Rectal smooth muscle tissue (tissue), 1 donor: Measurements from ENCODE around the gene MSH2.
"Not testable (repeated sequence)": the region's sequence is repeated elsewhere in the genome, so short reads cannot be mapped to it uniquely, and the experiment has no call there.

Source experiments
- H3K27ac ChIP-seq: one replicate; pipeline ENCODE4 v1.7.0; 2013; ENCODE audit warnings: low read depth, low read length, inconsistent platforms
- H3K27me3 ChIP-seq: one replicate; pipeline ENCODE4 v1.7.0; 2013; ENCODE audit warnings: low read length; ENCODE audit not compliant: control insufficient read depth, insufficient read depth
- H3K36me3 ChIP-seq: one replicate; pipeline ENCODE4 v1.7.0; 2013; ENCODE audit warnings: low read length; ENCODE audit not compliant: control insufficient read depth, insufficient read depth
- H3K4me1 ChIP-seq: one replicate; pipeline ENCODE4 v1.7.0; 2013; ENCODE audit warnings: low read length; ENCODE audit not compliant: control insufficient read depth, insufficient read depth
- H3K4me3 ChIP-seq: one replicate; pipeline ENCODE4 v1.7.0; 2013; ENCODE audit warnings: low read length
- H3K9ac ChIP-seq: one replicate; pipeline ENCODE4 v1.7.0; 2013; ENCODE audit warnings: low read length

The MSH2 gene

GRCh38 chr2:47420683-47421082 is 17.7 kb downstream of the MSH2 start:
- not testable (repeated sequence) for H3K9ac ChIP-seq, H3K27me3 ChIP-seq, H3K4me3 ChIP-seq, H3K36me3 ChIP-seq, H3K27ac ChIP-seq, H3K4me1 ChIP-seq

- peaks cover 3% of the 10 kb centered on the region for H3K36me3 ChIP-seq
- no peak overlapping the region for H3K4me3 ChIP-seq
- no peaks in the 10 kb centered on the region for H3K27me3 ChIP-seq
- no peak overlapping the region for H3K9ac ChIP-seq
- no peaks in the 10 kb centered on the region for H3K4me1 ChIP-seq
- no peak overlapping the region for H3K27ac ChIP-seq
Measured at GRCh38 chr2:47422016-47422415, 19.1 kb downstream of the MSH2 start.

- Histone ChIP-seq H3K27me3 (no peaks in the 10 kb centered on the region), H3K4me3 (no peak overlapping the region), H3K27ac (no peak overlapping the region), H3K36me3 (peaks cover 3% of the 10 kb centered on the region), H3K9ac (no peak overlapping the region), H3K4me1 (no peaks in the 10 kb centered on the region)
Measured at GRCh38 chr2:47422560-47422959, 19.6 kb downstream of the MSH2 start.

GRCh38 chr2:47426786-47427185 is 23.8 kb downstream of the MSH2 start:
- H3K4me1 ChIP-seq = no peaks in the 10 kb centered on the region
- H3K27me3 ChIP-seq = no peaks in the 10 kb centered on the region
- no peak overlapping the region for H3K4me3 ChIP-seq
- peaks cover 5% of the 10 kb centered on the region for H3K36me3 ChIP-seq
- no peak overlapping the region for H3K9ac ChIP-seq
- H3K27ac ChIP-seq = no peak overlapping the region

- H3K4me3 ChIP-seq = no peak overlapping the region
- no peak overlapping the region for H3K9ac ChIP-seq
- H3K27me3 ChIP-seq = no peaks in the 10 kb centered on the region
- no peak overlapping the region for H3K27ac ChIP-seq
- no peaks in the 10 kb centered on the region for H3K4me1 ChIP-seq
- H3K36me3 ChIP-seq = peaks cover 5% of the 10 kb centered on the region
Measured at GRCh38 chr2:47429795-47430194, 26.8 kb downstream of the MSH2 start.

DNA sequence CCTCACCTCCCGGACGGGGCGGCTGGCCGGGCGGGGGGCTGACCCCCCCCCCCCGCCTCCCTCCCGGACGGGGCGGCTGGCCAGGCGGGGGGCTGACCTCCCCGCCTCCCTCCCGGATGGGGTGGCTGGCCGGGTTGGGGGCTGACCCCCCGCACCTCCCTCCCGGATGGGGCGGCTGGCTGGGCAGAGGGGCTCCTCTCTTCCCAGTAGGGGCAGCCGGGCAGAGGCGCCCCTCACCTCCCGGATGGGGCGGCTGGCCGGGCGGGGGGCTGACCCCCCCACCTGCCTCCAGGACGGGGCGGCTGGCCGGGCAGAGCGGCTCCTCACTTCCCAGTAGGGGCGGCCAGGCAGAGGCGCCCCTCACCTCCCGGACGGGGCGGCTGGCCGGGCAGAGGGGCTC is 30.1 kb downstream of the MSH2 start:
- H3K4me3 ChIP-seq, H3K4me1 ChIP-seq, H3K36me3 ChIP-seq, H3K9ac ChIP-seq, H3K27ac ChIP-seq, H3K27me3 ChIP-seq: not testable (repeated sequence)

DNA sequence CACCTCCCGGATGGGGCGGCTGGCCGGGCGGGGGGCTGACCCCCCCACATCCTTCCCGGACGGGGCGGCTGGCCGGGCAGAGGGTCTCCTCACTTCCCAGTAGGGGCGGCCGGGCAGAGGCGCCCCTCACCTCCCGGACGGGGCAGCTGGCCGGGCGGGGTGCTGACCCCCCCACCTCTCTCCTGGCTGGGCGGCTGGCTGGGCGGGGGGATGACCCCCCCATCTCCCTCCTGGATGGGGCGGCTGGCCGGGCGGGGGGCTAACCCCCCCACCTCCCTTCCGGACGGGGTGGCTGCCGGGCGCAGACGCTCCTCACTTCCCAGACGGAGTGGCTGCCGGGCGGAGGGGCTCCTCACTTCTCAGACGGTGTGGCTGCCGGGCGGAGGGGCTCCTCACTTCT is 30.5 kb downstream of the MSH2 start:
- H3K9ac ChIP-seq, H3K4me3 ChIP-seq, H3K27ac ChIP-seq, H3K36me3 ChIP-seq, H3K4me1 ChIP-seq, H3K27me3 ChIP-seq: not testable (repeated sequence)

DNA sequence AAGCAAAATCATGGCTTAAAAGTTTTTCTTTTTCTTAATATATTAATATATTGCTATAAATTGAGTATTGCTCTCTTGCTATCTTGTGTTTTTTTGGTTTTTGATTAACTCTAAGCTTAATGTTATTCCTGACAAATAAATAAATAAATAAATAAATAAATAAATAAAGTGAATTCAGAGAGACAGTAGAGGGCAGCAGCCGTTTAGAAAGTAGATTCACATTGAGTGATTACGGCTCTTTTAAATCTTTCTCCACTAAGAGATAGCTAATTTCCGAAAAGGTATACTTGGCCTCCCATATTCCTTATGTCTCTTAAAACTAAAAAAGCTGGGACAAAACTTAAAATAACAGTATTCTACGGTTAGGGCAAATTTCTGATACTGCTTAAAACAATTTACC is 34.3 kb downstream of the MSH2 start:
- Histone ChIP-seq H3K4me3 (no peak overlapping the region), H3K27ac (no peak overlapping the region), H3K4me1 (no peaks in the 10 kb centered on the region), H3K9ac (no peak overlapping the region), H3K36me3 (no peaks in the 10 kb centered on the region), H3K27me3 (no peaks in the 10 kb centered on the region)

DNA sequence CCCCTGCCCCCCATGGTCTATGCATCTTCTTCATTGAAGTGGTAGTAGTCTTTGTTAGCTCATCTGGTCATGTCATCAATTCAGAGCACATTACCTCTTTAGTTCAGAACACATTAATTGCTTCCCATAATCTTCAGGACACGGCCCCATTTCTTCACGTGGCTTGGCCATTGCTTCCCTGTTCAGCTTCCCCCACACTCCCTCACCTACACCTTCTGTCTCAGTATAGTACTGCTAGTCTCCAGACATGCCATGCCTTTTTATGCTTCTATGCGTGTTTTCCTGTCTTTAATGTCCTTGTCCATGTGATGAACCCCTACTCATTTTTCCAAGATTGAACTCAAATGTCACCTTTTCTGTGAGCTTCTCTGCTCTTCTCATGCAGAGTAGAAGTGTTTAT is 35.1 kb downstream of the MSH2 start:
- Histone ChIP-seq H3K36me3 (no peaks in the 10 kb centered on the region), H3K4me3 (no peak overlapping the region), H3K9ac (no peak overlapping the region), H3K4me1 (no peaks in the 10 kb centered on the region), H3K27ac (no peak overlapping the region), H3K27me3 (no peaks in the 10 kb centered on the region)

GRCh38 chr2:47438783-47439182 is 35.8 kb downstream of the MSH2 start:
- Histone ChIP-seq H3K4me1 (no peaks in the 10 kb centered on the region), H3K27ac (no peak overlapping the region), H3K27me3 (no peaks in the 10 kb centered on the region), H3K36me3 (no peaks in the 10 kb centered on the region), H3K4me3 (no peak overlapping the region), H3K9ac (no peak overlapping the region)

DNA sequence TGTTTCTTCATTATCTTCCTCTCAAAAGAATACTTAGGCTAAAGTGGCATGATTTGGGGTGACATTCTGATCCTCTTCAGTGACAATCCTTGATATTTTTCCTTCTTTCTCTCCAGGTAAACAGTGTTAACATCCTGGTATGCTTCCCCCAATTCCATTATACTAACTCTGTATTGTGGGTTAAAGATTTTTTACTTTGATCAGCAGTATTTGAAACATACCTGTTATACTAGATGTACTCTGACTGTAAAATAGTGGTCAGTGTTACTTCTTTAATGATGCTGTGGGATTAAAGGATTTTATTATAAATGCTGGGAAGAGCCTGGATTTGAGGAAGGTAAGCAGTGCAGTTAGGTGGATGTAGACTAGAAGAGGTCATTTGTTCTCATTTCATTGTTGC is 48.8 kb downstream of the MSH2 start:
- Histone ChIP-seq H3K4me3 (no peak overlapping the region), H3K36me3 (no peaks in the 10 kb centered on the region), H3K4me1 (no peaks in the 10 kb centered on the region), H3K27me3 (no peaks in the 10 kb centered on the region), H3K27ac (no peak overlapping the region), H3K9ac (no peak overlapping the region)

GRCh38 chr2:47452761-47453160 is 49.8 kb downstream of the MSH2 start:
- Histone ChIP-seq H3K9ac (no peak overlapping the region), H3K36me3 (no peaks in the 10 kb centered on the region), H3K4me3 (no peak overlapping the region), H3K27me3 (no peaks in the 10 kb centered on the region), H3K27ac (no peak overlapping the region), H3K4me1 (no peaks in the 10 kb centered on the region)

DNA sequence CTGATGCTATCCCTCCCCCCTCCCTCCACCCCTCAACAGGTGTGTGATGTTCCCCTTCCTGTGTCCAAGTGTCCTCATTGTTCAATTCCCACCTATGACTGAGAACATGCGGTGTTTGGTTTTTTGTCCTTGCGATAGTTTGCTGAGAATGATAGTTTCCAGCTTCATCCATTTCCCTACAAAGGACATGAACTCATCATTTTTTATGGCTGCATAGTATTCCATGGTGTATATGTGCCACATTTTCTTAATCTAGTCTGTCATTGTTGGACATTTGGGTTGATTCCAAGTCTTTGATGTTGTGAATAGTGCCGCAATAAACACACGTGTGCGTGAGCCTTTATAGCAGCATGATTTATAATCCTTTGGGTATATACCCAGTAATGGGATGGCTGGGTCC is 51.9 kb downstream of the MSH2 start:
- not testable (repeated sequence) for H3K4me3 ChIP-seq, H3K27ac ChIP-seq, H3K9ac ChIP-seq, H3K4me1 ChIP-seq, H3K27me3 ChIP-seq, H3K36me3 ChIP-seq

DNA sequence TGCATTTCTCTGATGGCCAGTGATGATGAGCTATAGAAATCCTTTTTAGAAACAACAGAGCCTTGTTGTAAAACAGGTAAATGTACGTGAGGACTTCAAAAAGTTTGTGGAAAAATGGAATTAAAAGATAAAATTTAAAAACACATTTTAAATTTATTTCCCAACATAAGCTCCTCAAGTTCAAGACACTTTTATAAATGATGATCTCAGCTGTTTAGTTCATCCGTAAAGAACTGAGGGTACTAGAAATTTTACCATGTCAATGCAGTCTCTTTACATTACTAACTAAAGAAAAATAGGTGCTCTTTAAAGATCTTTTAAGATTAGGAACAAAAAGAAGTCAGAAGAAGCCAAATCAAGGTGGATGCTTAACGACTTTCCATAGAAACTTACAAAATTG is 52.5 kb downstream of the MSH2 start:
- no peaks in the 10 kb centered on the region for H3K36me3 ChIP-seq
- H3K27ac ChIP-seq = no peak overlapping the region
- no peaks in the 10 kb centered on the region for H3K4me1 ChIP-seq

More for the DNA sequence above, 52.5 kb downstream of the MSH2 start:
- Histone ChIP-seq H3K9ac (no peak overlapping the region), H3K27me3 (no peaks in the 10 kb centered on the region), H3K4me3 (no peak overlapping the region)
